Liver (tissue), 9 donors: ENCODE results near the gene TANGO6. TPM values are rescaled to one million over a fixed set of nuclear protein-coding genes. Genes with fewer than 3 reads are reported as not detected.
A peak's percentile ranks its signal among the peaks of the same experiment; 100 is the strongest.
"Not testable (repeated sequence)": the region's sequence is repeated elsewhere in the genome, so short reads cannot be mapped to it uniquely, and the experiment has no call there.

Experiments used
- DNase-seq: peaks from one replicate; pipeline ENCODE4 v3.0.0-alpha.2; 2017; ENCODE audit warnings: low spot score
- H3K27ac ChIP-seq, 2 donors: one replicate each; pipeline ENCODE4 v1.7.0; 2013; ENCODE audit warnings: inconsistent platforms in 2 of 2, low read length in 2 of 2, control low read depth in 1 of 2, low read depth in 1 of 2, mild to moderate bottlenecking in 1 of 2
- H3K27me3 ChIP-seq, 4 donors: one replicate each; pipeline versions ENCODE4 v1.6.1 to v1.7.0; 2013; ENCODE audit warnings: low read length in 3 of 4, inconsistent platforms in 1 of 4, mild to moderate bottlenecking in 1 of 4, moderate library complexity in 1 of 4; ENCODE audit not compliant: control insufficient read depth in 4 of 4, insufficient read depth in 4 of 4
- H3K36me3 ChIP-seq, 4 donors: one replicate each; pipeline versions ENCODE4 v1.6.1 to v1.7.0; 2013; ENCODE audit warnings: low read length in 3 of 4, mild to moderate bottlenecking in 3 of 4, low read depth in 1 of 4, moderate library complexity in 1 of 4; ENCODE audit not compliant: control insufficient read depth in 4 of 4, insufficient read depth in 3 of 4
- H3K4me1 ChIP-seq, 4 donors: one replicate each; pipeline versions ENCODE4 v1.6.1 to v1.7.0; 2013; ENCODE audit warnings: low read length in 3 of 4, mild to moderate bottlenecking in 3 of 4, moderate library complexity in 1 of 4; ENCODE audit not compliant: control insufficient read depth in 4 of 4, insufficient read depth in 4 of 4
- H3K4me3 ChIP-seq, 3 donors: one replicate each; pipeline versions ENCODE4 v1.6.1 to v1.7.0; 2013; ENCODE audit warnings: low read length in 3 of 3, control low read depth in 1 of 3, low read depth in 1 of 3, mild to moderate bottlenecking in 1 of 3
- H3K9ac ChIP-seq, 2 donors: one replicate each; pipeline ENCODE4 v1.7.0; 2013; ENCODE audit warnings: low read length in 2 of 2, mild to moderate bottlenecking in 2 of 2, moderate library complexity in 2 of 2, control low read depth in 1 of 2, low read depth in 1 of 2
- H3K9me3 ChIP-seq, 4 donors: one replicate each; pipeline versions ENCODE4 v1.6.1 to v1.7.0; 2013; ENCODE audit warnings: low read length in 3 of 4; ENCODE audit not compliant: control insufficient read depth in 4 of 4
- EGR1 ChIP-seq, 2 donors: IDR thresholded peaks; 2 replicates each; pipeline ENCODE4 v1.6.1; 2016 to 2018; ENCODE audit warnings: antibody characterized with exemption in 2 of 2, low read depth in 2 of 2
- FOXA2 ChIP-seq: IDR thresholded peaks from 2 replicates; pipeline ENCODE4 v1.6.1; 2016; ENCODE audit warnings: antibody characterized with exemption
- GABPA ChIP-seq, 2 donors: IDR thresholded peaks in 1 of 2; conservative IDR thresholded peaks in 1 of 2; 2 replicates each; pipeline ENCODE4 v1.6.1; 2016; ENCODE audit warnings: antibody characterized with exemption in 2 of 2, mild to moderate bottlenecking in 1 of 2, moderate library complexity in 1 of 2
- NR2F2 ChIP-seq: IDR thresholded peaks from 2 replicates; pipeline ENCODE4 v1.6.1; 2016; ENCODE audit warnings: antibody characterized with exemption
- RXRA ChIP-seq, 2 donors: IDR thresholded peaks; 2 replicates each; pipeline ENCODE4 v1.6.1; 2017 to 2018; ENCODE audit warnings: antibody characterized with exemption in 2 of 2, mild to moderate bottlenecking in 1 of 2
- TAF1 ChIP-seq: conservative IDR thresholded peaks from 2 replicates; pipeline ENCODE4 v1.6.1; 2016; ENCODE audit warnings: antibody characterized with exemption, mild to moderate bottlenecking
- YY1 ChIP-seq: IDR thresholded peaks from 2 replicates; pipeline ENCODE4 v1.6.1; 2016; ENCODE audit warnings: antibody characterized with exemption, mild to moderate bottlenecking
- WGBS: extraction: QIAGEN DNeasy Blood & Tissue Kit; methylation state at CpG from one replicate; pipeline ENCODE4 v1.1.7; 2013; 5-methylcytosine and 5-hydroxymethylcytosine counted together
- polyA plus RNA-seq, 2 donors: library from polyadenylated mRNA; stranded (reverse) in 1 of 2; unstranded in 1 of 2; fragments of 200-250 nt in 1 of 2; fragments of >200 nt in 1 of 2; fragmentation: Nextera tagmentation in 1 of 2; extraction: Ambion mirVana in 1 of 2; gene quantifications; one replicate each; pipeline versions ENCODE4 v1.2.1 to v1.2.3, GENCODE V29; 2013 to 2015
- total RNA-seq, 2 donors: library from RNA; depleted of rRNA; stranded (reverse); fragments of >200 nt; gene quantifications; one replicate each; pipeline ENCODE4 v1.2.3, GENCODE V29; 2014
- donor health status: healthy.
- donor health status: healthy.
- donor health status: healthy.
- donor health status: healthy.
- donor health status: healthy.

TANGO6 gene
- total and polyA plus RNA-seq, 4 donors = 6.8 to 40.6 (median 10.5) TPM

DNA sequence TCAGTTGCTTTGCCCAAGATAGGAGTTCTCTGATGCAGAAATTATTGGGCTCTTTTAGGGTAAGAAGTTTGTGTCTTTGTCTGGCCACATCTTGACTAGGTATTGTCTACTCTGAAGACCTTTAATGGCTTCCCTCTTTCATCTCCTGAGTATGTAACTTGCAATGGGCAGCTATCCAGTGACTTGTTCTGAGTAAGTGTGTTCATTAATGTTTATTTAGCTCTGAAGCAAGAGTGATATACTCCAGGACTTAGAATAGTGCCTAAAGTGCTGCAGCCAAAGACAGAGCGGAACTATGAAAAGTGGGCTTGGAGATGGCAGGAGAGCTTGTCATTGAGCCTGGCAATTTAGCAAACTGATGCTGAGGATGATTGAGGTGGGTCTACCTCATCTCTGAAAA, 8.8 kb upstream of the TANGO6 start:
- Histone ChIP-seq H3K9ac (no peak overlapping the region), H3K4me3 (no peak overlapping the region), H3K27me3 (no peaks in the 10 kb centered on the region), H3K9me3 (no peaks in the 10 kb centered on the region), H3K27ac (no peak overlapping the region), H3K36me3 (peaks cover 4 to 34% (median 23%) of the 10 kb centered on the region in 4 donors), H3K4me1 (no peaks in the 10 kb centered on the region)
- WGBS = 97% methylated on average over 1 of the region's 1 CpG
- no peak for TF ChIP-seq FOXA2
- DNase-seq = no peak

DNA sequence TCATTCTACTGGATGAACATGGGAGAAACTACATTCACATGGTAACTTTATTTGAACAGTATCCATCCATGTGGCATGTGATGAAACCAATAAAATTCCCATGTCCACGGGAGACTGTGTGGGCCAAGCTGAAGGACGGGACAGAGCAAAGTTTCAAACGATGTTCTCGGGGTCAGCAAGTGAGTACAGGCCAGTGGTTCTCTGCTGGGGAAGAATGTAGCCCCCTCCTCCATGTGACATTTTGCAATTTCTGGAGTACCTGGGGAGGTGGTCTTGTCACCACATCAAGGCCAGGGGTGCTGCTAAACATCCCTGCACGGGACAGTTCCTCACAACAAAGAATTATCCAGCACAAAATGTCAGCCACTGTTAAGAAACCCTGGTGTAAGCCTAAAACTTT, 7.4 kb upstream of the TANGO6 start:
- no peaks in the 10 kb centered on the region for H3K27me3 ChIP-seq
- no peak overlapping the region for H3K27ac ChIP-seq
- H3K4me1 ChIP-seq = no peaks in the 10 kb centered on the region
- peaks cover 4 to 26% (median 17%) of the 10 kb centered on the region in 4 donors for H3K36me3 ChIP-seq
- DNase-seq = no peak
- H3K9ac ChIP-seq = no peak overlapping the region
- 89% methylated on average over 5 of the region's 5 CpGs for WGBS
- no peaks in the 10 kb centered on the region for H3K9me3 ChIP-seq
- H3K4me3 ChIP-seq = no peak overlapping the region
- TF ChIP-seq NR2F2 (no peak), FOXA2 (no peak)

DNA sequence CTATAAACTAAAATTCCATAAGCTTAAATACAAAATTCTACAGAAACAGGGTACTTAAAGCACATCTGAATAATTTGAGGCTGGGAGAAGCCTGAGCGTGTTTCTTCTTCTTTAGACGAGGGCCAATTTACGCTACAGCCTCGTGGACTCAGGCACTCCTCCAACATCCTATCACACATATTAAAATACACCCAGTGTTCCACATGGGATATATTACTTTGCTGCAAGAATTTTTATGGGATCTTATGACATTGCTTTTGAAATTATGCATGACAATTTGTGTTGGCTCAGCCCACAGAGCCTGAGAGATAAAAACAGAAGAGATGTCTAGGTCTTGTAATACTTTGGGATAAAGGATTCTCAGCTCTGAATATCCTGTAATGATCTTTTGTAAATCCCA, 3.5 kb upstream of the TANGO6 start:
- H3K4me1 ChIP-seq = peaks cover 2 to 14% (median 10%) of the 10 kb centered on the region in 4 donors
- 75% methylated on average over 4 of the region's 4 CpGs for WGBS
- no peak overlapping the region for H3K9ac ChIP-seq
- TF ChIP-seq EGR1 (IDR thresholded peaks at IDR 0.05; ENCODE audit: low read depth in 2 of 2) (no peak), NR2F2 (no peak), RXRA (IDR thresholded peaks at IDR 0.05) (no peak), TAF1 (no peak), YY1 (no peak), GABPA (IDR thresholded peaks at IDR 0.05 in 1 of 2, conservative IDR thresholded peaks at IDR 0.05 in 1 of 2) (no peak), FOXA2 (no peak)
- no peak for DNase-seq
- H3K27me3 ChIP-seq = no peaks in the 10 kb centered on the region
- peaks cover 0 to 5% (median 3%) of the 10 kb centered on the region in 4 donors for H3K36me3 ChIP-seq
- no peak overlapping the region for H3K27ac ChIP-seq
- no peaks in the 10 kb centered on the region for H3K9me3 ChIP-seq
- no peak overlapping the region for H3K4me3 ChIP-seq

DNA sequence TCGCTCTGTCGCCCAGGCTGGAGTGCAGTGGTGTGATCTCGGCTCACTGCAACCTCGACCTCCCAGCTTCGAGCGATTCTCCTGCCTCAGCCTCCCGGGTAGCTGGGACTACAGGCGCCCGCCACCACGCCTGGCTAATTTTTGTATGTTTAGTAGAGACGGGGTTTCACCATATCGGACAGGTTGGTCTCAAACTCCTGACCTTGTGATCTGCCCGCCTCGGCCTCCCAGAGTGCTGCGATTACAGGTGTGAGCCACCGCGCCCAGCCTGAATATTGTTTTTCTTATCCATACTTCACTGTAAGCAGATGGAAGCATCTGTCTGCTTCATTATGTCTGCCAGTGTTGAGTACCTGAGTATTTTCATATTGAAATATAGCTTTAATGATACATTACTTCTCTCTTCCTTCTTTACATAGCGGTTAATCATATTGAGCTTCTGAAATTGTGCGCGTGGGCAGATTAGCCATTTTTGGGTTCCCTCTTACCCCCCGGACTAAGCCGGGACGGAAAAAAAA, 308 bp upstream of the TANGO6 start:
- DNase-seq, H3K9me3 ChIP-seq, H3K27me3 ChIP-seq, H3K36me3 ChIP-seq: not testable (repeated sequence)
- whole genome bisulfite sequencing = 55% methylated on average over 23 of the region's 23 CpGs
- Histone ChIP-seq H3K9ac (peak overlapping the region; percentile 88 to 97), H3K4me3 (peak overlapping the region; percentile 89 to 98 (median 95)), H3K27ac (peak overlapping the region; percentile 92 to 94), H3K4me1 (peaks cover 2 to 16% (median 10%) of the 10 kb centered on the region in 4 donors)

DNA sequence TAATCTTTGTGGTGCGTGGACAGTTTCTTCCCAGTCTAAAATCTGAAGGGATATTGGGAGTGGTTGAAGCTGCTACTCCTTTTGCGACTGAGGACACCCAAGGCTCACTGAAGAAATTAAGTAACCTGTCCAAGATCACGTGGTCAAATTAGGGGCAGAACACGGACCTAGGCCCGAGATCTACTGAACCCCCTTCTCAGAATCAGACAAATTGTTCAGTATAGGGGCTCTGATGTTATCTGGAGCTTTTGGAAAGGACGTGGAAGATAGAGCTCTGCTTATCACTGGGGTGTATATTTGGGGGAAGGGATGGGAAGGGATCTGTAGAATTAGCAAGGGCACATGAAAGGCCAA, 857 bp downstream of the TANGO6 start:
- H3K9me3 ChIP-seq = no peaks in the 10 kb centered on the region
- H3K4me1 ChIP-seq = peaks cover 2 to 16% (median 10%) of the 10 kb centered on the region in 4 donors
- no peak for DNase-seq
- peak overlapping the region; percentile 88 to 97 for H3K9ac ChIP-seq
- 3% methylated on average over 6 of the region's 6 CpGs for WGBS
- TF ChIP-seq YY1 = no peak
- H3K27me3 ChIP-seq = no peaks in the 10 kb centered on the region
- no peaks in the 10 kb centered on the region for H3K36me3 ChIP-seq
- H3K27ac ChIP-seq = peak overlapping the region; percentile 92 to 94
- peak overlapping the region; percentile 89 to 98 (median 95) for H3K4me3 ChIP-seq
